ENCODE data around the gene IPPK. TPM values are rescaled to one million over a fixed set of nuclear protein-coding genes. Genes with fewer than 3 reads are reported as not detected.

IPPK gene
- total RNA-seq, 2 donors from 2014 or later: 10.3 to 14.0 TPM

DNA sequence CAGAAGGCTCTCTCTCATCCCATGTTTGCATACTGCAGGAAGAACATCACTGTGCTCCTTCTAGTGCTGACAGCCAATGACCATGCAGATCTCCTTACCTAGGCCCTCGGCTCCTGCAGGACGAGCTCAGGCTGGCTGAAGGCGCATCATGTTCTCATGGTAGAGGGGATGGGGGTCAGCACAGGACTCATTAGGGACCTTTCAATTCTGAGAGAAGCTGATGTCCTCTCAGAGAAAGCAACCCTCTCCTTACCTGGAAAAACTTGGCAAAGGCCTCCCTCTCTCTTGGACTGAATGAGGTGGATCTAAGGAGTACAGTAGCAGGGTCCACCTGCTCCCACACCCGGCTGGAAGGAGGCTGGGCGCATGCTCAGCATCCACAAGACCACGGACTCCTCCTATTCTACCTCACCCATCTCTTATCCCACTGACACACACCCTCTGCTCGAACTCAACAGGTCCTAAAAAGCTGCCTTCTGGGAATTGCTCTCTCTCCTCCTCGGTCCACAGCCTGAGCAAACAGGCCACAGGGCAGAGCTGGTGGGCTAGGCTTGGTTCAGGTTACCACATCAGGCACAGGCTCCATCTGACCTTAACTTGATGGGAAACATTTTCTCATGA lies 2.9 kb downstream of the IPPK start:
- no peaks in the 10 kb centered on the region for H3K27me3 ChIP-seq (replicated peaks; ENCODE audit: insufficient read depth)
- H3K9me3 ChIP-seq: no peaks in the 10 kb centered on the region
- H3K4me3 ChIP-seq: no peak overlapping the region
- H3K36me3 ChIP-seq: no peaks in the 10 kb centered on the region
- no peak for DNase-seq (ENCODE audit: low spot score)
- 88% methylated on average over 8 of the region's 8 CpGs for WGBS
- peaks cover 6% of the 10 kb centered on the region for H3K4me1 ChIP-seq (replicated peaks)
- intact Hi-C loops (cut with DNase I): no loop called here
- TF ChIP-seq POLR2AphosphoS5 (IDR thresholded peaks at IDR 0.05) (no peak), POLR2A (IDR thresholded peaks at IDR 0.05) (no peak)
- TF ChIP-seq, protein P1, sequence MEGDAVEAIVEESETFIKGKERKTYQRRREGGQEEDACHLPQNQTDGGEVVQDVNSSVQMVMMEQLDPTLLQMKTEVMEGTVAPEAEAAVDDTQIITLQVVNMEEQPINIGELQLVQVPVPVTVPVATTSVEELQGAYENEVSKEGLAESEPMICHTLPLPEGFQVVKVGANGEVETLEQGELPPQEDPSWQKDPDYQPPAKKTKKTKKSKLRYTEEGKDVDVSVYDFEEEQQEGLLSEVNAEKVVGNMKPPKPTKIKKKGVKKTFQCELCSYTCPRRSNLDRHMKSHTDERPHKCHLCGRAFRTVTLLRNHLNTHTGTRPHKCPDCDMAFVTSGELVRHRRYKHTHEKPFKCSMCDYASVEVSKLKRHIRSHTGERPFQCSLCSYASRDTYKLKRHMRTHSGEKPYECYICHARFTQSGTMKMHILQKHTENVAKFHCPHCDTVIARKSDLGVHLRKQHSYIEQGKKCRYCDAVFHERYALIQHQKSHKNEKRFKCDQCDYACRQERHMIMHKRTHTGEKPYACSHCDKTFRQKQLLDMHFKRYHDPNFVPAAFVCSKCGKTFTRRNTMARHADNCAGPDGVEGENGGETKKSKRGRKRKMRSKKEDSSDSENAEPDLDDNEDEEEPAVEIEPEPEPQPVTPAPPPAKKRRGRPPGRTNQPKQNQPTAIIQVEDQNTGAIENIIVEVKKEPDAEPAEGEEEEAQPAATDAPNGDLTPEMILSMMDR (IDR thresholded peaks at IDR 0.05): no peak
- H3K27ac ChIP-seq: no peak overlapping the region

DNA sequence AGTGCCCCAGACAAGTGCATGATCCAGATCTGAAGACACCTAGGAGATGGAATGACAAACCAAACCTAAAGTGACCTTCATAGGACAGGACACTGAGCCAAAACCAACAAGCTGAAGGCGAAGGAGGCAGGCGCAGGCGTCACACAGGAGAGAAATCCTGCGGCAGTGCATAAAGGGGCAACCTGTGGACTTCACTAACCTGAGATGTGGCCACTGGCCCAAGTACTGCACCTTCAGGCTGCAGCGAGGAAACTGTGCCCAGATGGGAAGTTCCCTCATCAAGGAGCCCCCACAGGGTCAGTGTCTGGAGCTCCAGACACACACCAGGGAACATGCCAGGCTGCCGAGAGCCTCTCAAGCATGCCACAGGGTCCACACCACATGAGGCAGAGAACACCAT lies 3.7 kb downstream of the IPPK start:
- Histone ChIP-seq H3K36me3 (no peaks in the 10 kb centered on the region), H3K4me3 (no peak overlapping the region), H3K4me1 (replicated peaks) (peaks cover 6% of the 10 kb centered on the region), H3K9me3 (no peaks in the 10 kb centered on the region), H3K27ac (no peak overlapping the region), H3K27me3 (replicated peaks; ENCODE audit: insufficient read depth) (no peaks in the 10 kb centered on the region)
- intact Hi-C loops (cut with DNase I): no loop called here
- 74% methylated on average over 6 of the region's 6 CpGs for WGBS
- DNase-seq (ENCODE audit: low spot score): no peak
- TF ChIP-seq POLR2AphosphoS5 (IDR thresholded peaks at IDR 0.05): no peak
- TF ChIP-seq POLR2A (IDR thresholded peaks at IDR 0.05): no peak
- TF ChIP-seq, protein P1 (IDR thresholded peaks at IDR 0.05): no peak

DNA sequence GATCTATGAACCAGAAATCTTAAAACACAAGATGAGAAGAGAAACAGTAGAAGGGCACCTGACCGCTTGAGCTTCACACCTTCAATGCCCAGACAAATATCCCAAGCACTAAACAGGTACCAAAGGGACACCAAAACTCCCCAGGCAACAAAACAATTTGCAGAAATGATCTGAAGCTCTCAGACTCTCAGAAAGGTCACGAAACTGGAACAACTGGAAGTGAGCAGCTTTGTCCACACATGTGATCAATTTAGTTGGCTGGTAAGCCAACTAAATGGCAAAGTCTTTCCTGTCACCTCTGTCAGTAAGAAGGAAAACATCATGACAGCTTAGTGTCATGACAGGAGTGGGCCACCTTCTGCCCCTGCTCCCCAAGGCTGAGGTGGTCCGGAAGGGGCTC lies 4.1 kb downstream of the IPPK start:
- H3K27me3 ChIP-seq (replicated peaks; ENCODE audit: insufficient read depth): no peaks in the 10 kb centered on the region
- no peaks in the 10 kb centered on the region for H3K9me3 ChIP-seq
- no peak for DNase-seq (ENCODE audit: low spot score)
- WGBS: 83% methylated on average over 3 of the region's 3 CpGs
- no peak overlapping the region for H3K4me3 ChIP-seq
- peaks cover 6% of the 10 kb centered on the region for H3K4me1 ChIP-seq (replicated peaks)
- H3K36me3 ChIP-seq: no peaks in the 10 kb centered on the region
- no peak overlapping the region for H3K27ac ChIP-seq
- TF ChIP-seq, protein P1 (IDR thresholded peaks at IDR 0.05): no peak
- TF ChIP-seq POLR2A (IDR thresholded peaks at IDR 0.05): no peak
- intact Hi-C loops (cut with DNase I): no loop called here

DNA sequence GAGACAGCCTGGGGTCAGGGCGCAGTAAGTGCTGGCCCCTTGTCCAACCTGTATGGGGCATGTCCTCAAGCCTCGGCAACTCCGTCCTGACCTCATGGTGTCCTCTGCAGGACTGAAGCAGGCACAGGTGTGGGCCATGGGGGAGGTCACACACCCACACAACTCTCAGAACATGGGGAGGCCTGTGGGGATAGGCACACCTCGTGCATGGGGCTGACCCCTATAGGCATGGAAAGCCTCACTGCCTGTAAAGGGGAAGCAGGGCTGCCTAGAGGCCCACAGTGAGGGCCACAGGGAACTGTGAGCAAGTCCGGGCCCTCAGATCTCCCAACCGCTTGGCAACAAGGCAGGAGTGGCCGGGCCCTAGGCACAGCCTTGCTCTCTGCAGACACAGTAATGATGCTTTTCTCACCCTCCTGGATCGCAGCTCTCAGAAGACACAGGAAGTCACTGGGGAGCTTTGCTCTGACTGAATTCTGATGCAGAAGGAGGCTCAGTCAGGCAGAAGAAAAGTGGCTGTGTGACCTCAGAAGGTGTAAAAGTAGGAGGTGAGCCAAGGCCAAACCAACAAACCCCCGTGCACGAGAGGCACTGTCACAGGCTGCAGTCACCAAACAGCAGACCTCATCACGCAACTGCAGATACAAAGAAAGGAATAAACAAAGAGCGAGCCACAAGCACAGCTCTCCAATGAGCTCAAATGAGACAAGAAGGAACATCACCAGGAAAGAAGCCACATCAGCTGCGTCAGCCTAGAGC lies 5.4 kb downstream of the IPPK start:
- H3K9me3 ChIP-seq: no peaks in the 10 kb centered on the region

More for the DNA sequence above, 5.4 kb downstream of the IPPK start:
- intact Hi-C loops (cut with DNase I): no loop called here
- WGBS: 73% methylated on average over 12 of the region's 13 CpGs
- H3K36me3 ChIP-seq: no peaks in the 10 kb centered on the region
- H3K4me3 ChIP-seq: no peak overlapping the region
- TF ChIP-seq POLR2AphosphoS5 (IDR thresholded peaks at IDR 0.05) (no peak), POLR2A (IDR thresholded peaks at IDR 0.05) (no peak)
- TF ChIP-seq, protein P1 (IDR thresholded peaks at IDR 0.05): no peak
- no peak for DNase-seq (ENCODE audit: low spot score)
- H3K27ac ChIP-seq: no peak overlapping the region
- no peaks in the 10 kb centered on the region for H3K27me3 ChIP-seq (replicated peaks; ENCODE audit: insufficient read depth)
- peaks cover 6% of the 10 kb centered on the region for H3K4me1 ChIP-seq (replicated peaks)

Data from prostate gland (tissue), 2 donors.